Mononuclear cell (primary cell): ENCODE results near the gene TMOD2. TPM values are rescaled to one million over a fixed set of nuclear protein-coding genes. Genes with fewer than 3 reads are reported as not detected.

Experiments
- H3K27me3 ChIP-seq: 2 replicates; pipeline ENCODE4 v1.6.0; 2011; ENCODE audit warnings: low read length, control low read depth; ENCODE audit not compliant: insufficient read depth
- H3K4me1 ChIP-seq: 2 replicates; pipeline ENCODE4 v1.5.1; 2011; ENCODE audit warnings: mild to moderate bottlenecking, low read length, control low read depth; ENCODE audit not compliant: insufficient read depth
- H3K4me3 ChIP-seq: 2 replicates; pipeline ENCODE4 v1.5.1; 2011; ENCODE audit warnings: mild to moderate bottlenecking, low read length, moderate library complexity
- H3K9me3 ChIP-seq: 2 replicates; pipeline ENCODE4 v1.5.1; 2011; ENCODE audit warnings: low read depth, mild to moderate bottlenecking, control low read depth, low read length
- total RNA-seq: library from RNA; depleted of rRNA; stranded (reverse); fragments of >200 nt; gene quantifications from one replicate; pipeline ENCODE4 v1.2.3, GENCODE V29; 2012

Gene TMOD2
- total RNA-seq, 1 donor: 5.9 TPM

DNA sequence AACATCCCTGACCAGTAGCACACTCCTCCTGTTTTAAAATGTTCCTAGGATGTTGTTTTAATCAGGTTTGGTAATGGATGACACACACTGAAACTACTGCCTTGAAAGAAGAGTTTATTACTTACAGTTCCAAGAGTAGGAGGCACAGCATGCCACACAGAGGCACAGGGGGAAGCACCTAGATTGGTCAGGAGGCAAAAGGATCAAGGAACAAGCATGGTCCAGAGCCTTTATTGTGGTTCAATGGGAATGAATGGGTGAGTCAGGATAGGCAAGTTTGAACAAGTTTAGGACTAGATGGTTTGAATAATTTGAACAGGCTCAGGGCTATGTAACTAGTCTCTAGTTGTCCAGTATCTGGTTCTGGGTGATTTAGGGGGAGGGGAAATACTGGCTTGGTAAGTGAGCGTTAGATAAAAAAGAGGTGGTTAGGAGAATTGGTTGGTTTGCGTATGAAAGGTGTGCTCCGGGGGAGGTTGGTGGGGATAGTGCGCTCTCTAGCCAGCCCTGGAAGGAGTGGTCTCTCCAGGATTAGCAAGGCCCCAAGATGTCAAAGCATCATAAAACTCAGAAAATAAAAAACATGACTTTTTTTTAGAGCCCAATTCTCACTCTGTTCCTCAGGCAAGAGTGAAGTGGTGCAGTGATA is 113.1 kb downstream of the TMOD2 start:
- H3K4me1 ChIP-seq: peaks cover 20% of the 10 kb centered on the region

DNA sequence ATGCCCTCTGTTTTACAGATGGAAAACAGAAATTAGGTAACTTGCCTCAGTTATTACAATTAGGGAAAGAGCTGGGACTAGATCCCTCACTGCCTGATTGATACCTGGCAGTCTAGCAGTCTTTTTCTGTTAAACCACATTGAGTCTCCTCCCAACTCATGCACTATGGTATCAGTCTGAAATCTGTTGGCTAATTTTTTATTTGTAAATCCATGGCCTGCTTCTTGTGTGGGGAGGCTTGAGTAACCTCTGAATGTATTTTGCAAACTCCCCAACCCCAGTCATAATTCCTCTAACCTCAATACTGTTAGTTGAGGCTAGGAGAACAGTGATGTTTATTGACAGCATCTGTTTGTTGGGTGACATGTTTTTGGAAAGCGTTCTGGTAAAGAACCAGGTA is 113.9 kb downstream of the TMOD2 start:
- Histone ChIP-seq H3K4me3 (no peak overlapping the region), H3K4me1 (peaks cover 20% of the 10 kb centered on the region), H3K9me3 (no peaks in the 10 kb centered on the region), H3K27me3 (no peaks in the 10 kb centered on the region)

More for the DNA sequence above, 113.1 kb downstream of the TMOD2 start:
- H3K4me3 ChIP-seq: no peak overlapping the region
- H3K27me3 ChIP-seq: no peaks in the 10 kb centered on the region
- no peaks in the 10 kb centered on the region for H3K9me3 ChIP-seq

Other genes with a start within 250 kb of the TMOD2 start
- gene DMXL2, start 128.8 kb upstream of the TMOD2 start, total RNA-seq: 54.9 TPM
- gene SCG3, start 70.1 kb upstream of the TMOD2 start, total RNA-seq: not detected
- 18.1 TPM for gene LYSMD2, start 13.9 kb upstream of the TMOD2 start, total RNA-seq
- gene TMOD3, start 78.1 kb downstream of the TMOD2 start, total RNA-seq: 43.0 TPM
- gene LEO1, start 220.2 kb downstream of the TMOD2 start, total RNA-seq: 7.7 TPM